Measurements from ENCODE around the gene BRAT1.
A peak's percentile ranks its signal among the peaks of the same experiment; 100 is the strongest.

The BRAT1 gene

GRCh38 chr7:2554661-2555111 is 638 bp downstream of the BRAT1 start:
- POLR2A ChIA-PET = no interaction called here
- TF ChIP-seq, protein P1, sequence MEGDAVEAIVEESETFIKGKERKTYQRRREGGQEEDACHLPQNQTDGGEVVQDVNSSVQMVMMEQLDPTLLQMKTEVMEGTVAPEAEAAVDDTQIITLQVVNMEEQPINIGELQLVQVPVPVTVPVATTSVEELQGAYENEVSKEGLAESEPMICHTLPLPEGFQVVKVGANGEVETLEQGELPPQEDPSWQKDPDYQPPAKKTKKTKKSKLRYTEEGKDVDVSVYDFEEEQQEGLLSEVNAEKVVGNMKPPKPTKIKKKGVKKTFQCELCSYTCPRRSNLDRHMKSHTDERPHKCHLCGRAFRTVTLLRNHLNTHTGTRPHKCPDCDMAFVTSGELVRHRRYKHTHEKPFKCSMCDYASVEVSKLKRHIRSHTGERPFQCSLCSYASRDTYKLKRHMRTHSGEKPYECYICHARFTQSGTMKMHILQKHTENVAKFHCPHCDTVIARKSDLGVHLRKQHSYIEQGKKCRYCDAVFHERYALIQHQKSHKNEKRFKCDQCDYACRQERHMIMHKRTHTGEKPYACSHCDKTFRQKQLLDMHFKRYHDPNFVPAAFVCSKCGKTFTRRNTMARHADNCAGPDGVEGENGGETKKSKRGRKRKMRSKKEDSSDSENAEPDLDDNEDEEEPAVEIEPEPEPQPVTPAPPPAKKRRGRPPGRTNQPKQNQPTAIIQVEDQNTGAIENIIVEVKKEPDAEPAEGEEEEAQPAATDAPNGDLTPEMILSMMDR (IDR thresholded peaks at IDR 0.05; ENCODE audit: insufficient read depth, low read length, missing control alignments) = no peak
- peak overlapping the region; percentile 74 for H3K4me3 ChIP-seq (ENCODE audit: low read depth, low read length)
- CTCF ChIA-PET = interaction anchor here (1.6 to 1.9 kb wide), 2 partner anchors 77 to 103 kb away, joined by 4 read pairs; no protein-coding TSS in a partner anchor
- no peak for DNase-seq (ENCODE audit: low read depth, low spot score)

DNA sequence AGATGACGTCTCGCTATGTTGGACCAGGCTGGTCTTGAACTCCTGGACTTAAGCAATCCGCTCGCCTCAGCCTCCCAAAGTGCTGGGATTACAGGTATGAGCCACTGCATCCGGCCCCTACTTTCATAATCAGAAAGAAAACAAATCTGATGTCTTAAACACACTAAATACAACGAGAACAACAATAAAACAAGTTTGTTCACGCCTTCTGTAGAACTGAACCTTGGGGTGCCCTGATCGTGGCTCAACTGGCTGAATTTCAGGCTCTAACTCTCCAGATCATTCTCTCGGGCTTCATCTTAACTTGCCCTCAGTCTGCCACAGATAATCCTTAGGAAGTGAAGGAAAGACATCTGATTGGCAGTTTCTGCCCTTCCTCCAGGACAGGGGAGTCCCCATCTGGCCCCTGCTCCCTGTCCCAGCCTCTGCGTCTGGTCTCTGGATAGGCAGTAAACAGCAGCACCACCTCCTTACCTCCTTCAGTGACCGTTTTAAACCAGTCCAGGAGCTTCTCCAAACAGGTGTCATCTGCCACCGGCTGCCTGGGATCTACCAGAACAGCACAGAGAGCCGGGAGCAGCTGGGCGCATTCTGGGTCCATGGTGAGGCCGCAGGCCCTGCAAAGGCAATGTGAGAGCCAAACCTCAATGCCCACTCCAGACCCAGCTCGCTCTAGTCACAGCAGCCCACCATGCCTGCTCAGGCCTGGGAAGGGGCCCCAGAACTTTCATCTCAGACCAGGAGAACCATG is 1.3 kb downstream of the BRAT1 start:
- POLR2A ChIA-PET = no interaction called here

GRCh38 chr7:2553108-2553507 is 2.2 kb downstream of the BRAT1 start:
- TF ChIP-seq, protein P1 (IDR thresholded peaks at IDR 0.05; ENCODE audit: insufficient read depth, low read length, missing control alignments) = no peak
- CTCF ChIA-PET = interaction anchor here (1.6 to 1.9 kb wide), 3 partner anchors 10 to 102 kb away, joined by 4 to 5 read pairs (median 4); no protein-coding TSS in a partner anchor
- no peak for DNase-seq (ENCODE audit: low read depth, low spot score)
- POLR2A ChIA-PET = no interaction called here
- no peak overlapping the region for H3K4me3 ChIP-seq (ENCODE audit: low read depth, low read length)

More for the DNA sequence above, 1.3 kb downstream of the BRAT1 start:
- H3K4me3 ChIP-seq (ENCODE audit: low read depth, low read length) = peak overlapping the region; percentile 74
- TF ChIP-seq, protein P1 (IDR thresholded peaks at IDR 0.05; ENCODE audit: insufficient read depth, low read length, missing control alignments) = no peak
- no peak for DNase-seq (ENCODE audit: low read depth, low spot score)
- CTCF ChIA-PET = interaction anchor here (1.6 to 1.9 kb wide), 3 partner anchors 10 to 103 kb away, joined by 4 to 5 read pairs (median 4); no protein-coding TSS in a partner anchor

DNA sequence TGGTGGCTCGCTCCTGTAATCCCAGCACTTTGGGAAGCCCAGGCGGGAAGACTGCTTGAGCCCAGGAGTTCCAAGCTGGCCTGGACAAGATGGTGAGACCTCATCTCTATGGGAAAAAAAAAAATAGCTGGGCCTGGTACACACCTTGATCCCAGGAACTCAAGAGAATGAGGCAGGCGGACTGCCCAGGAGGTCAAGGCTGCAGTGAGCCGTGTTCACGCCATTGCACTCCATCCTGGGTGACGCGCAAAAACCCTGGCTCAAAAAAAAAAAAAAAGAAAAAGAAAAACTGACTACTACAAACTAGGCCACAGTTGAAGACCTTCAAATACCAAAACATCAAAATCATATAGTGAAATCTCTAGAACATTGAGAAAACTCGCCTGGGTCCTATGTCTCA is 3.9 kb downstream of the BRAT1 start:
- CTCF ChIA-PET = interaction anchor here (0.7 to 1.1 kb wide), 3 partner anchors 16 to 130 kb away, joined by 3 to 4 read pairs (median 4); no protein-coding TSS in a partner anchor

DNA sequence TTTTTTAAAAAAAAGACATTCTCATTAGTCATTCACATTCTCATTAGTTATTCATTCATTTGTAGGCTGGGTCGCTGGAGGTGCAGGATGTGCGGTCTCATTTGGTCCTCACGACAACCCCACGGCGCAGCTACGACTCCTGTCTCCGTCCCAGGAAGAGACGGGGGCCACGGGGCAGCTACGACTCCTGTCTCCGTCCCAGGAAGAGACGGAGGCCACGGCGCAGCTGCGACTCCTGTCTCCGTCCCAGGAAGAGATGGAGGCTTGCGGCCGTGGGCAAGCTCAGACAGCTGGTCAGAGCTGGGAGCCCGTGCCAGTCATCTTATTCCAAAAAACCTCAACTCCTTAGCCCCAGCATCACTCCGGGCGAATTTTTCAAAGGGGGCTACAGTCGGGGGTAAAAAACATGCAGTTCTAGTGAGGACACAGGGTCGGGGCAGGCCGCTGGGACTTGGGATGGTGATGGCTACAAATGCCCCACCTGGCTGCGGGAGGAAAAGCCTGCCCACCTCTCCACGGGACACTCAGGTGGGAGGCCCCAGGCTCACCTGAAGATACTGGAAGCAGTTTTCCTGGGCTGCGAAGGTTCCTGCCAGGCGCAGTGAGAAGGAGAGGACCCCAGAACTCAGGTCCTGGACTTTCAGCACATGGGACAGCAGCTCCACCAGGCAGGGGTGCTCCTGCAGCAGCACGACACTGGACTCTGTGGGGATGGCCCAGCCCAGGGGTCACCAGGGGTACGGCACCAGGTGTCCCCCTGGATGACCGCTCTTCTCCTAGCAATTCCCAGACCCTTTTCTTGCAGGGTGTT is 8.3 kb downstream of the BRAT1 start:
- CTCF ChIA-PET = interaction anchor here (1.5 kb wide), 1 partner anchor 96 kb away, joined by 3 read pairs; no protein-coding TSS in a partner anchor
- no peak for DNase-seq (ENCODE audit: low read depth, low spot score)
- TF ChIP-seq, protein P1 (IDR thresholded peaks at IDR 0.05; ENCODE audit: insufficient read depth, low read length, missing control alignments) = no peak
- H3K4me3 ChIP-seq (ENCODE audit: low read depth, low read length) = no peak overlapping the region
- POLR2A ChIA-PET = no interaction called here

More for the DNA sequence above, 3.9 kb downstream of the BRAT1 start:
- TF ChIP-seq, protein P1 (IDR thresholded peaks at IDR 0.05; ENCODE audit: insufficient read depth, low read length, missing control alignments) = no peak
- POLR2A ChIA-PET = interaction anchor here (0.9 kb wide), 1 partner anchor 25 kb away, joined by 3 read pairs; no protein-coding TSS in a partner anchor
- no peak overlapping the region for H3K4me3 ChIP-seq (ENCODE audit: low read depth, low read length)
- no peak for DNase-seq (ENCODE audit: low read depth, low spot score)

All from AG04449 (cell line).